ENCODE measurements around the gene ARHGAP26.

Gene ARHGAP26

DNA sequence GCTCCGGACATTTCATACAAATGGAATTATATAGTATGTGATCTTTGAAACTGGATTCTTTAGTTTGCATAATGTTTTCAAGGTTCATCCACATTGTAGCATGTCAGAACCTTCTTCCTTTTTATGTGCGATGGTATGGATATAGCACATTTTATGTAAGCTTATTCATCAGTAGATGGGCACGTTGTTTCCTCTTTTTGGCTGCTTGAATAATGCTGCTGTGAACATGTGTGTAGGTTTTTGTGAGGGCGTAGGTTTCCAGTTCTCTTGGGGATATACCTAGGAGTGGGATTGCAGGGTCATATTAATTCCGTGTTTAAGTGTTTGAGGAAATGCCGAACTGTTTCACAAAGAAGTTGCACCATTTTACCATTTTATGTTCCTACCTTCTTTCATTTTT lies 445.5 kb downstream of the ARHGAP26 start:
- no peak for DNase-seq (ENCODE audit: low read depth)
- TF ChIP-seq, protein P1, sequence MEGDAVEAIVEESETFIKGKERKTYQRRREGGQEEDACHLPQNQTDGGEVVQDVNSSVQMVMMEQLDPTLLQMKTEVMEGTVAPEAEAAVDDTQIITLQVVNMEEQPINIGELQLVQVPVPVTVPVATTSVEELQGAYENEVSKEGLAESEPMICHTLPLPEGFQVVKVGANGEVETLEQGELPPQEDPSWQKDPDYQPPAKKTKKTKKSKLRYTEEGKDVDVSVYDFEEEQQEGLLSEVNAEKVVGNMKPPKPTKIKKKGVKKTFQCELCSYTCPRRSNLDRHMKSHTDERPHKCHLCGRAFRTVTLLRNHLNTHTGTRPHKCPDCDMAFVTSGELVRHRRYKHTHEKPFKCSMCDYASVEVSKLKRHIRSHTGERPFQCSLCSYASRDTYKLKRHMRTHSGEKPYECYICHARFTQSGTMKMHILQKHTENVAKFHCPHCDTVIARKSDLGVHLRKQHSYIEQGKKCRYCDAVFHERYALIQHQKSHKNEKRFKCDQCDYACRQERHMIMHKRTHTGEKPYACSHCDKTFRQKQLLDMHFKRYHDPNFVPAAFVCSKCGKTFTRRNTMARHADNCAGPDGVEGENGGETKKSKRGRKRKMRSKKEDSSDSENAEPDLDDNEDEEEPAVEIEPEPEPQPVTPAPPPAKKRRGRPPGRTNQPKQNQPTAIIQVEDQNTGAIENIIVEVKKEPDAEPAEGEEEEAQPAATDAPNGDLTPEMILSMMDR (IDR thresholded peaks at IDR 0.05; ENCODE audit: control insufficient read depth, extremely low read depth, insufficient read depth), result no peak
- H3K4me3 ChIP-seq (ENCODE audit: low read depth, low read length), result no peak overlapping the region

DNA sequence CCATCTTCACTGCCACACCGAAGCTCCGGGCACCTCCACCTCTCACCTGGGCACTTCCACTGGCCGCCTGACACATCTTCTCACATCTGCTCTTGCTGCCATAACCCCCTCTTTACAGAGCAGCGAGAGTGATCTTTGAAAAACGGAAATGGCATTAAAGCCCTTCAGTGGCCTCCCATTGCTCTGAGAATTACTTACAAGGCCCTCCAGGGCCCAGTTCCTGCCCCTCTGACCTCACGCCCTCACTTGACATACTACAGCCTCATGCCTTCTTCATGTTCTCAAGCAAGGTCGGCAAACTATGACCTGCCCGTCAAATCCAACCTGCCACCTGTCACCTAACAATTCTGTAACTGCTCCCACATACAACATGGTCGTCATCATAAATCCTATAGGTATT lies 446.0 kb downstream of the ARHGAP26 start:
- DNase-seq (ENCODE audit: low read depth), result no peak
- TF ChIP-seq, protein P1 (IDR thresholded peaks at IDR 0.05; ENCODE audit: control insufficient read depth, extremely low read depth, insufficient read depth), result no peak
- no peak overlapping the region for H3K4me3 ChIP-seq (ENCODE audit: low read depth, low read length)

DNA sequence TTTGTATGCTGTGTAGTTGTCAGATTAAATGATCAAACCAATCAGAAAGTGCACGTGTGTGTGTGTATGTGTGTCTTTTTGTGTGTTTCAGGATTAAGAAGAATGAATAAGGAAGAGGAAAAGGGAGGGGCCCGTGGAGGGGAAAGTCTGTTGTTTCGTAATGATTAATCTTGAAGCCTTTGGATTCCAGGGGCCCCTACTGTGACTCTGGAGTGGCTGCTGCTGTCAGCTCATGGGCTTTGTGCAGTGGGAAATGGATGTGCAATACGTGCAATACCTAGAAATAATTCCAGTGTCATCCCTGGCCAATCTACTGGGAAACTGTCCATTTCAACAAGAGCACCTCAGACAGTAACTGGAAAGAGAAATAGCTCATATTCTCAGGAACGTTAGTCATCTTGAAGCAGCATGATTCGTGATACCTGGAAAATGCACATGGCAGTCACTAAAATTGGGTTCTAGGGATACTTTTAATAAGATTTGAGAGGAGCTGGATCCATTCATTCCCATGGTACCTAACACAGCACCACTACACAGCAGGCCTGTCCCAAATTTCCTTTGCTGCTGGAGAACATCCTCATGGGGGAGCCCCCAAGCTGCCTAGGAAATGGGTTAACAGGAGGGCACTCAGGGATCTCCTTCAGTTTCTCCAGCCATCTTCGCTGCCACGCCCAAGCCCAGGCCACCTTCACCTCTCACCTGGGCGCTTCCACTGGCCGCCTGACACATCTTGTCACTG lies 447.1 kb downstream of the ARHGAP26 start:
- H3K4me3 ChIP-seq (ENCODE audit: low read depth, low read length), result no peak overlapping the region
- TF ChIP-seq, protein P1 (IDR thresholded peaks at IDR 0.05; ENCODE audit: control insufficient read depth, extremely low read depth, insufficient read depth), result no peak
- no peak for DNase-seq (ENCODE audit: low read depth)

DNA sequence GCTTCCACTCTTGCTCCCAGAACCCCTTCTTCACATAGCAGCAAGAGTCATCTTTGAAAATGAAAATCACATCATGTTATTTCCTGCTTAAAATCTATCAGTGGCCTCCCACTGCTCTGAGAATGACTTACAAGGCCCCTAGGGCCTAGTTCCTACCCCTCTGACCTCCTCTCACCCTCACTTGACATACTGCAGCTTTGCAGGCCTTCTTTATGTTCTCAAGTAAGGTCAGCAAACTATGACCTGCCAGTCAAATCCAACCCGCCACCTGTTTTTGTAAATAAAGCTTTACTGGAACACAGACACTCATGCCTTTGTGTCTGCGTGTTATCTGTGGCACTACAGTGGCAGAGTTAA lies 447.6 kb downstream of the ARHGAP26 start:
- H3K4me3 ChIP-seq (ENCODE audit: low read depth, low read length), result no peak overlapping the region
- TF ChIP-seq, protein P1 (IDR thresholded peaks at IDR 0.05; ENCODE audit: control insufficient read depth, extremely low read depth, insufficient read depth), result no peak
- DNase-seq (ENCODE audit: low read depth), result no peak

DNA sequence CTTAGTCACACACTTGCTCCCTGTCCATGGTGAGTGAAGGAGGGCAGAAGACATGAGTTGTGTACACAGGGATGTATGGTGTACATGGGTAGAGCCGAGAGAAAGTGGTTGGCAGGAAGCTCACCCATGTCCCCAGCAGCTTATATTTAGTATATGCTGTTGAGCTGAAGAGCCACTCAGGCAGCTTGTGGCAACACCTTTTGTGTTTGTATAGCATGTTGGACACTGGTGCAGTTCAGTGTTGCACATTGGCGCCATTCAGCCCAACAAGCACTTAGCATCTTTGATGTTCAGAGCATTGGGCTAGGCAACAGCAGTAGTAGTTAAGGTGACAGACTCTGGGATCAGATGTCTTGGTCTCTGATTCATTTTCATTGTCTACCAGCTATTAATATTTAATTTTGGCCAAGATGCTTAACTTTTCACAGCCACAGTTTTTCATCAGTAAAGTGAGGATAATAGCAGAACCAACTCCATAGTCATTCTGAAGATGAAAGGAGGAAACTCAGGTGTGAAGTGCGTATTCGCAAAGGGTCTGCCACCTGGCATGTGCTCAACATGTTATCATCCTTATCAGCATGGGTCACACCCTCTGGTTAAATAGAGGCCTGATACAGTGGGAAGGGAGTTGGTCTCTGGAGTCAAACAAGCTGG lies 448.5 kb downstream of the ARHGAP26 start:
- TF ChIP-seq, protein P1 (IDR thresholded peaks at IDR 0.05; ENCODE audit: control insufficient read depth, extremely low read depth, insufficient read depth), result no peak
- DNase-seq (ENCODE audit: low read depth), result no peak
- H3K4me3 ChIP-seq (ENCODE audit: low read depth, low read length), result no peak overlapping the region

DNA sequence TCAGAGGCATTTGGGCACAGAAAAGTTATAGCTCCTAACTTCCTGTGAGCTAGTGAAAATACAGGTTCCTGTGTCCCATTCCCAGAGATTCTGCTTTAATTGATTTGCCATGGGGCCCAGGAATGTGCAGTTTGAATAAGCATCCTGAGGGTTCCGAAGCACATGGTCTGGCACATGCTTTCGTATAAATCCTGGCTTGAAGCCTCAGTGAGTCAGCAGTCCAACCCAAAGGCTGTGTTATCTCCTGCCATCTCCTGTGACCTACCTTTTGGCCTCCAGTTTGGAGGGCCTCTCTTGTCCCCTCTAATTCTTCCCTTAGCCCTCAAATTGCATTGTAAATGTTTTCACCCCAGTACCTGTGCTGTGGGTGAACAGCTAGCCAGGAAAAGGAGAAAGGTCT lies 449.5 kb downstream of the ARHGAP26 start:
- no peak overlapping the region for H3K4me3 ChIP-seq (ENCODE audit: low read depth, low read length)
- no peak for DNase-seq (ENCODE audit: low read depth)
- TF ChIP-seq, protein P1 (IDR thresholded peaks at IDR 0.05; ENCODE audit: control insufficient read depth, extremely low read depth, insufficient read depth), result no peak

Measured in LNCaP clone FGC (cell line).